Activated CD4-positive, alpha-beta T cell treated with anti-CD3 and anti-CD28 coated beads, Interleukin-10, Interleukin-2, amounts not matched to agents 100 ng/mL and 50 ng/mL, durations not matched to agents 16 hours and 8 hours (primary cell): ENCODE results near the gene ZNF155.
"Not testable (repeated sequence)": the region's sequence is repeated elsewhere in the genome, so short reads cannot be mapped to it uniquely, and the experiment has no call there.

ENCODE experiments used
- DNase-seq: peaks from one replicate; pipeline ENCODE4 v3.0.0-alpha.2; 2020

Gene ZNF155

GRCh38 chr19:43983912-43984686 is at the start of gene ZNF155:
TSS of gene ZNF155 (plus strand) at chr19:43984188. CDS start at chr19:43988544, 4,356 bp downstream.
- DNase-seq = peak; percentile 81

GRCh38 chr19:43934985-43935708 is 48.8 kb upstream of the ZNF155 start, which contains the start of gene ZNF45:
TSS of gene ZNF45 (minus strand) at chr19:43935282. CDS start at chr19:43922185, 13,097 bp downstream.
- peak; percentile 93 for DNase-seq

- DNase-seq = no peak
These were observed 47.8 kb upstream of the ZNF155 start for GRCh38 chr19:43936188-43936587.

- DNase-seq = no peak
These were observed 44.3 kb upstream of the ZNF155 start for GRCh38 chr19:43939557-43940260.

GRCh38 chr19:43940719-43941118 is 43.3 kb upstream of the ZNF155 start:
- DNase-seq = no peak

GRCh38 chr19:43941209-43941608 is 42.8 kb upstream of the ZNF155 start:
- DNase-seq = no peak

- not testable (repeated sequence) for DNase-seq
These were observed 36.6 kb upstream of the ZNF155 start for GRCh38 chr19:43947412-43947811.

- DNase-seq = not testable (repeated sequence)
These were observed 34.2 kb upstream of the ZNF155 start for GRCh38 chr19:43949803-43950202.

- peak; percentile 84 for DNase-seq
These were observed 32.9 kb upstream of the ZNF155 start, which contains the start of gene ZNF221 for GRCh38 chr19:43950834-43951645. TSS of gene ZNF221 (plus strand) at chr19:43951228. CDS start at chr19:43962727, 11,499 bp downstream.

- no peak for DNase-seq
These were observed 27.2 kb upstream of the ZNF155 start for GRCh38 chr19:43956827-43957226.

GRCh38 chr19:43957891-43958290 is 26.1 kb upstream of the ZNF155 start:
- DNase-seq = no peak

GRCh38 chr19:43960411-43960810 is 23.6 kb upstream of the ZNF155 start:
- no peak for DNase-seq

- no peak for DNase-seq
These were observed 17.8 kb upstream of the ZNF155 start for GRCh38 chr19:43966079-43966694.

- DNase-seq = no peak
These were observed 7.3 kb upstream of the ZNF155 start for GRCh38 chr19:43976732-43977131.

GRCh38 chr19:43983544-43983911 is 460 bp upstream of the ZNF155 start:
- no peak for DNase-seq

- DNase-seq = no peak
These were observed 656 bp downstream of the ZNF155 start for GRCh38 chr19:43984687-43985000.

GRCh38 chr19:43997631-43998290 is 13.8 kb downstream of the ZNF155 start:
- no peak for DNase-seq

- no peak for DNase-seq
These were observed 18.2 kb downstream of the ZNF155 start for GRCh38 chr19:44002212-44002565.

- DNase-seq = peak; percentile 95
These were observed 18.8 kb downstream of the ZNF155 start, which contains the start of gene ZNF230 for GRCh38 chr19:44002566-44003460. TSS of gene ZNF230 (plus strand) at chr19:44002957. CDS start at chr19:44007079, 4,122 bp downstream.

- DNase-seq = peak; percentile 20
These were observed 19.5 kb downstream of the ZNF155 start for GRCh38 chr19:44003461-44004009.
